Heart left ventricle (tissue), 16 donors: Measurements from ENCODE around the gene CES4A. TPM values are rescaled to one million over a fixed set of nuclear protein-coding genes. Genes with fewer than 3 reads are reported as not detected.
A peak's percentile ranks its signal among the peaks of the same experiment; 100 is the strongest.

Source experiments
- ATAC-seq, 4 donors: fragments of 200-7000 bp; cut with Tn5 transposase; one replicate each; pipeline ENCODE4 v1.9.1; 2020 to 2022; ENCODE audit warnings: moderate library complexity in 4 of 4, mild to moderate bottlenecking in 3 of 4, moderate number of reproducible peaks in 1 of 4
- DNase-seq, 5 donors: peaks; one replicate each; pipeline ENCODE4 v3.0.0-alpha.2; 2020
- H3K27ac ChIP-seq, 12 donors: fragments of 200-600 bp; sonication (generic) in 4 of 12; one replicate each; pipeline versions ENCODE4 v1.5.0 to v1.8.0; 2016 to 2022; ENCODE audit warnings: mild to moderate bottlenecking in 2 of 12
- H3K27me3 ChIP-seq, 9 donors: fragments of 200-600 bp; sonication (generic) in 2 of 9; one replicate each; pipeline versions ENCODE4 v1.5.1 to v1.8.0; 2016 to 2022; ENCODE audit warnings: mild to moderate bottlenecking in 3 of 9
- H3K36me3 ChIP-seq, 9 donors: fragments of 200-600 bp; sonication (generic) in 2 of 9; one replicate each; pipeline versions ENCODE4 v1.5.0 to v1.8.0; 2018 to 2022; ENCODE audit warnings: mild to moderate bottlenecking in 2 of 9
- H3K4me1 ChIP-seq, 12 donors: fragments of 200-600 bp; sonication (generic) in 4 of 12; one replicate each; pipeline versions ENCODE4 v1.5.0 to v1.8.0; 2016 to 2022; ENCODE audit warnings: mild to moderate bottlenecking in 3 of 12
- H3K4me3 ChIP-seq, 12 donors: fragments of 200-600 bp; sonication (generic) in 4 of 12; one replicate each; pipeline versions ENCODE4 v1.5.0 to v1.8.0; 2017 to 2022; ENCODE audit warnings: mild to moderate bottlenecking in 9 of 12, moderate library complexity in 4 of 12
- H3K9me3 ChIP-seq, 12 donors: fragments of 200-600 bp; sonication (generic) in 4 of 12; one replicate each; pipeline versions ENCODE4 v1.5.0 to v1.8.0; 2016 to 2022; ENCODE audit warnings: mild to moderate bottlenecking in 1 of 12
- CTCF ChIP-seq, 12 donors: fragments of 200-600 bp; sonication (generic) in 4 of 12; IDR thresholded peaks; one replicate each; pipeline versions ENCODE4 v1.5.0 to v1.8.0; 2018 to 2022; ENCODE audit warnings: antibody characterized with exemption in 12 of 12, mild to moderate bottlenecking in 5 of 12
- POLR2A ChIP-seq, 2 donors: fragments of 450-650 bp; IDR thresholded peaks; one replicate each; pipeline ENCODE4 v1.6.1; 2017; ENCODE audit warnings: antibody characterized with exemption in 2 of 2, mild to moderate bottlenecking in 2 of 2, moderate library complexity in 2 of 2
- WGBS, 4 donors: extraction: QIAGEN DNeasy Blood & Tissue Kit in 2 of 4; methylation state at CpG; one replicate each; pipeline versions ENCODE4 v1.1.5 to v1.1.7; 2013 to 2018; 5-methylcytosine and 5-hydroxymethylcytosine counted together
- intact Hi-C, 10 donors: fragments of 100-400 bp; cut with DNase I; formaldehyde crosslinking; loops; one replicate each; pipeline versions ENCODE4 v1.11.1 to v1.14.2; 2022
- polyA plus RNA-seq, 2 donors: library from polyadenylated mRNA; stranded (reverse); fragments of 200-250 nt; gene quantifications; one replicate each; pipeline ENCODE4 v1.2.3, GENCODE V29; 2013
- total RNA-seq, 9 donors: library from RNA; depleted of rRNA in 2 of 9; stranded (reverse); fragments of >200 nt in 2 of 9; fragmentation: NEBNext Ultra II Directional in 3 of 9; extraction: Animal tissue kit (Norgen Biotek cat#: 25700) in 3 of 9; gene quantifications; one replicate each; pipeline versions ENCODE4 v1.1.0 to v1.2.4, GENCODE V29; 2016 to 2023
- donor health status: ischemic (EF 13 %, LVEDD 7.1; RV severe dilation, severe dysfunction).
- donor health status: healthy with polysubstance abuse.
- donor health status: DM: no; HTN: yes; CAD: no.
- donor health status: DM: no; HTN: no; CAD: no.
- donor health status: ischemic (EF 25% LVEDD 6.9; RV normal size, moderate dysfunction).
- donor health status: ischemic (EF 25% LVEDD 5.7; RV mildly dilated, moderate dysfunction).
- donor health status: healthy.
- donor health status: DM: yes; HTN: yes; CAD: no.
- donor health status: ischemic (EF 35%, LVEDD 5.7; RV mildly dilated, moderate dysfunction).
- donor health status: nonischemic (EF 11% LVEDD 7.7; RV severe dilation, severe dysfunction).
- donor health status: DM: yes; HTN: yes; CAD: no.
- donor health status: PGD.
- donor health status: ischemic (EF 29% LVEDD 5.4; RV normal size, mild dysfunction).
- donor health status: nonischemic (EF 23%, LVEDD 6.1; RV moderate dilation, normal function).

The CES4A gene
- total and polyA plus RNA-seq, 11 donors, result 3.5 to 26.8 (median 8.1) TPM

- intact Hi-C loops, result no loop called here
- H3K27ac ChIP-seq, result no peak overlapping the region
- ATAC-seq, result no peak
- no peaks in the 10 kb centered on the region for H3K27me3 ChIP-seq
- DNase-seq, result no peak
- no peak overlapping the region for H3K4me3 ChIP-seq
- TF ChIP-seq CTCF (IDR thresholded peaks at IDR 0.05) (no peak), POLR2A (IDR thresholded peaks at IDR 0.05) (no peak)
- WGBS, 4 donors, result 95 to 97% (median 96%) methylated on average over 2 of the region's 2 CpGs
- peaks cover 0 to 16% (median under 1%) of the 10 kb centered on the region in 9 donors for H3K36me3 ChIP-seq
- H3K9me3 ChIP-seq, result peaks cover 0 to 5% (median 0%) of the 10 kb centered on the region in 12 donors
- peaks cover 0 to 40% (median 0%) of the 10 kb centered on the region in 12 donors for H3K4me1 ChIP-seq
These were observed 66.5 kb downstream of the CES4A start for GRCh38 chr16:67054901-67055300.

- 85 to 90% (median 89%) methylated on average over 4 of the region's 4 CpGs for WGBS, 4 donors
These were observed 67.5 kb downstream of the CES4A start for GRCh38 chr16:67055712-67056487.

More at GRCh38 chr16:67055712-67056487, 67.5 kb downstream of the CES4A start:
- intact Hi-C loops, result no loop called here
- peaks cover 0 to 40% (median 0%) of the 10 kb centered on the region in 12 donors for H3K4me1 ChIP-seq
- ATAC-seq (peak in 1 of 4 donors; percentile 29), DNase-seq (no peak)
- peaks cover 0 to 11% (median 4%) of the 10 kb centered on the region in 9 donors for H3K36me3 ChIP-seq
- TF ChIP-seq POLR2A (IDR thresholded peaks at IDR 0.05) (no peak), CTCF (IDR thresholded peaks at IDR 0.05) (no peak)
- H3K27ac ChIP-seq, result no peak overlapping the region
- no peaks in the 10 kb centered on the region for H3K27me3 ChIP-seq
- no peak overlapping the region for H3K4me3 ChIP-seq
- H3K9me3 ChIP-seq, result peaks cover 0 to 5% (median 0%) of the 10 kb centered on the region in 12 donors

Other genes starting within 250 kb of the CES4A start
- gene DYNC1LI2, start 237.0 kb upstream of the CES4A start, total RNA-seq, result 100 to 1,000 TPM in 3 of 9 donors, 10 to 100 TPM in 6; 58.3 to 117 (median 88.6) TPM
- 10 to 100 TPM; 38.3 to 53.2 TPM for gene DYNC1LI2, start 237.0 kb upstream of the CES4A start, polyA plus RNA-seq
- gene TERB1, start 187.0 kb upstream of the CES4A start, total RNA-seq, result not detected
- not detected for gene TERB1, start 187.0 kb upstream of the CES4A start, polyA plus RNA-seq
- 10 to 100 TPM; 25.6 to 39.3 (median 29.6) TPM for gene NAE1, start 157.6 kb upstream of the CES4A start, total RNA-seq
- 10 to 100 TPM; 17.7 to 34.3 TPM for gene NAE1, start 157.6 kb upstream of the CES4A start, polyA plus RNA-seq
- not detected for gene CA7, start 144.2 kb upstream of the CES4A start, total RNA-seq
- not detected for gene CA7, start 144.2 kb upstream of the CES4A start, polyA plus RNA-seq
- 1 to 10 TPM; 2.1 to 7.5 (median 3.9) TPM for gene PDP2, start 108.1 kb upstream of the CES4A start, total RNA-seq
- gene PDP2, start 108.1 kb upstream of the CES4A start, polyA plus RNA-seq, result 1 to 10 TPM; 1.1 to 3.2 TPM
- under 1 TPM in 4 of 9 donors, not detected in 5; 0.13 to 0.44 (median 0.17) TPM for gene CDH16, start 69.7 kb upstream of the CES4A start, total RNA-seq
- gene CDH16, start 69.7 kb upstream of the CES4A start, polyA plus RNA-seq, result 1 to 10 TPM in 1 of 2 donors, under 1 TPM in 1; 0.08 to 1.6 TPM
- 100 to 1,000 TPM in 7 of 9 donors, 10 to 100 TPM in 2; 57.5 to 298 (median 143) TPM for gene RRAD, start 63.1 kb upstream of the CES4A start, total RNA-seq
- 100 to 1,000 TPM; 152 to 277 TPM for gene RRAD, start 63.1 kb upstream of the CES4A start, polyA plus RNA-seq
- 100 to 1,000 TPM; 103 to 188 (median 110) TPM for gene CIAO2B, start 54.2 kb upstream of the CES4A start, total RNA-seq
- gene CIAO2B, start 54.2 kb upstream of the CES4A start, polyA plus RNA-seq, result 100 to 1,000 TPM; 265 to 669 TPM
- gene CES2, start 53.1 kb upstream of the CES4A start, total RNA-seq, result 100 to 1,000 TPM in 4 of 9 donors, 10 to 100 TPM in 5; 56.0 to 157 (median 78.8) TPM
- gene CES2, start 53.1 kb upstream of the CES4A start, polyA plus RNA-seq, result 100 to 1,000 TPM in 1 of 2 donors, 10 to 100 TPM in 1; 40.9 to 125 TPM
- gene CES3, start 27.3 kb upstream of the CES4A start, total RNA-seq, result 1 to 10 TPM in 3 of 9 donors, under 1 TPM in 6; 0.51 to 1.7 (median 0.88) TPM
- 1 to 10 TPM in 1 of 2 donors, under 1 TPM in 1; 0.08 to 1.1 TPM for gene CES3, start 27.3 kb upstream of the CES4A start, polyA plus RNA-seq
- 10 to 100 TPM; 16.4 to 53.6 (median 28.1) TPM for gene CBFB, start 40.6 kb downstream of the CES4A start, total RNA-seq
- gene CBFB, start 40.6 kb downstream of the CES4A start, polyA plus RNA-seq, result 10 to 100 TPM; 11.3 to 41.0 TPM
- 10 to 100 TPM in 5 of 9 donors, 1 to 10 TPM in 4; 8.4 to 17.8 (median 11.6) TPM for gene PHAF1, start 121.4 kb downstream of the CES4A start, total RNA-seq
- gene PHAF1, start 121.4 kb downstream of the CES4A start, polyA plus RNA-seq, result 10 to 100 TPM in 1 of 2 donors, 1 to 10 TPM in 1; 5.6 to 11.6 TPM
- 10 to 100 TPM in 5 of 9 donors, 1 to 10 TPM in 4; 8.6 to 17.5 (median 11.9) TPM for gene B3GNT9, start 162.4 kb downstream of the CES4A start, total RNA-seq
- 10 to 100 TPM in 1 of 2 donors, 1 to 10 TPM in 1; 6.4 to 16.9 TPM for gene B3GNT9, start 162.4 kb downstream of the CES4A start, polyA plus RNA-seq
- gene TRADD, start 171.3 kb downstream of the CES4A start, total RNA-seq, result 10 to 100 TPM in 4 of 9 donors, 1 to 10 TPM in 5; 4.7 to 14.3 (median 8.4) TPM
- gene TRADD, start 171.3 kb downstream of the CES4A start, polyA plus RNA-seq, result 10 to 100 TPM in 1 of 2 donors, 1 to 10 TPM in 1; 6.8 to 16.2 TPM
- gene FBXL8, start 171.4 kb downstream of the CES4A start, total RNA-seq, result 10 to 100 TPM in 1 of 9 donors, 1 to 10 TPM in 8; 5.0 to 13.4 (median 7.2) TPM
- gene FBXL8, start 171.4 kb downstream of the CES4A start, polyA plus RNA-seq, result 1 to 10 TPM; 5.4 to 9.2 TPM
- gene HSF4, start 176.2 kb downstream of the CES4A start, total RNA-seq, result 10 to 100 TPM; 11.6 to 62.4 (median 35.4) TPM
- gene HSF4, start 176.2 kb downstream of the CES4A start, polyA plus RNA-seq, result 10 to 100 TPM in 1 of 2 donors, 1 to 10 TPM in 1; 5.9 to 62.5 TPM
- gene NOL3, start 181.9 kb downstream of the CES4A start, total RNA-seq, result 100 to 1,000 TPM in 1 of 9 donors, 10 to 100 TPM in 8; 64.9 to 119 (median 77.4) TPM
- 100 to 1,000 TPM; 112 to 121 TPM for gene NOL3, start 181.9 kb downstream of the CES4A start, polyA plus RNA-seq
- 10 to 100 TPM in 5 of 9 donors, 1 to 10 TPM in 4; 4.1 to 21.6 (median 11.1) TPM for gene MATCAP1, start 195.4 kb downstream of the CES4A start, total RNA-seq
- 10 to 100 TPM; 10.2 to 15.5 TPM for gene MATCAP1, start 195.4 kb downstream of the CES4A start, polyA plus RNA-seq
- 1 to 10 TPM; 1.9 to 9.1 (median 2.8) TPM for gene EXOC3L1, start 201.5 kb downstream of the CES4A start, total RNA-seq
- gene EXOC3L1, start 201.5 kb downstream of the CES4A start, polyA plus RNA-seq, result 1 to 10 TPM; 3.4 to 7.0 TPM
- gene E2F4, start 203.6 kb downstream of the CES4A start, total RNA-seq, result 10 to 100 TPM; 25.2 to 71.3 (median 33.7) TPM
- 10 to 100 TPM; 29.3 to 41.4 TPM for gene E2F4, start 203.6 kb downstream of the CES4A start, polyA plus RNA-seq
- 1 to 10 TPM in 1 of 9 donors, under 1 TPM in 8; 0.32 to 1.8 (median 0.65) TPM for gene ELMO3, start 210.5 kb downstream of the CES4A start, total RNA-seq
- gene ELMO3, start 210.5 kb downstream of the CES4A start, polyA plus RNA-seq, result under 1 TPM; 0.68 to 0.91 TPM
- 10 to 100 TPM in 6 of 9 donors, 1 to 10 TPM in 3; 6.2 to 21.8 (median 11.9) TPM for gene TMEM208, start 238.5 kb downstream of the CES4A start, total RNA-seq
- 10 to 100 TPM; 49.5 to 79.7 TPM for gene TMEM208, start 238.5 kb downstream of the CES4A start, polyA plus RNA-seq